HepG2 (cell line): Measurements from ENCODE around the gene SPAG4. TPM values are rescaled to one million over a fixed set of nuclear protein-coding genes. Genes with fewer than 3 reads are reported as not detected.

Experiments
- ATM ChIP-seq: fragments of 450-650 bp; IDR thresholded peaks from 2 replicates; pipeline ENCODE4 v1.7.1; 2017; ENCODE audit warnings: mild to moderate bottlenecking, borderline replicate concordance
- GATAD1 ChIP-seq: IDR thresholded peaks from 2 replicates; pipeline ENCODE4 v1.6.1; 2016; ENCODE audit warnings: missing genetic modification reagents, missing compliant biosample characterization
- GLI4 ChIP-seq: sonication (generic); formaldehyde crosslinking; IDR thresholded peaks from 2 replicates; pipeline ENCODE4 v1.5.1; 2020; ENCODE audit warnings: missing genetic modification reagents, mild to moderate bottlenecking, moderate library complexity, borderline replicate concordance
- KDM4B ChIP-seq: sonication (generic); formaldehyde crosslinking; IDR thresholded peaks from 2 replicates; pipeline ENCODE4 v1.4.0; 2020; ENCODE audit warnings: missing genetic modification reagents
- KLF9 ChIP-seq: IDR thresholded peaks from 2 replicates; pipeline ENCODE4 v1.6.1; 2016; ENCODE audit warnings: low read depth
- MIXL1 ChIP-seq: IDR thresholded peaks from 2 replicates; pipeline ENCODE4 v1.6.1; 2016
- MXD4 ChIP-seq: IDR thresholded peaks from 2 replicates; pipeline ENCODE4 v1.6.1; 2016; ENCODE audit warnings: mild to moderate bottlenecking, missing biosample characterization, missing genetic modification reagents
- PHF21A ChIP-seq: sonication (generic); formaldehyde crosslinking; IDR thresholded peaks from 2 replicates; pipeline ENCODE4 v1.5.0; 2020; ENCODE audit warnings: mild to moderate bottlenecking, missing genetic modification reagents
- RAD21 ChIP-seq: fragments of 450-650 bp; formaldehyde crosslinking; IDR thresholded peaks from 2 replicates; pipeline ENCODE4 v1.5.0; 2020; ENCODE audit warnings: mild to moderate bottlenecking
- RBM39 ChIP-seq: fragments of 200-400 bp; formaldehyde crosslinking; IDR thresholded peaks from one replicate; pipeline ENCODE4 v1.6.1; 2018; ENCODE audit warnings: antibody characterized with exemption, mild to moderate bottlenecking, low read depth, low read length; ENCODE audit not compliant: poor library complexity, severe bottlenecking
- RFXAP ChIP-seq: sonication (generic); formaldehyde crosslinking; IDR thresholded peaks from 2 replicates; pipeline ENCODE4 v1.4.0; 2020; ENCODE audit warnings: missing genetic modification reagents, borderline replicate concordance
- SAFB2 ChIP-seq: sonication (generic); formaldehyde crosslinking; IDR thresholded peaks from 2 replicates; pipeline ENCODE4 v1.5.1; 2020; ENCODE audit warnings: missing genetic modification reagents, low read depth, mild to moderate bottlenecking, borderline replicate concordance
- SETDB1 ChIP-seq: sonication (generic); formaldehyde crosslinking; IDR thresholded peaks from 2 replicates; pipeline ENCODE4 v1.5.1; 2020; ENCODE audit warnings: missing genetic modification reagents, mild to moderate bottlenecking, borderline replicate concordance
- SMYD3 ChIP-seq: sonication (generic); formaldehyde crosslinking; IDR thresholded peaks from 2 replicates; pipeline ENCODE4 v1.8.1; 2023; ENCODE audit warnings: mild to moderate bottlenecking, missing genetic modification reagents
- SP2 ChIP-seq: sonication (generic); formaldehyde crosslinking; IDR thresholded peaks from 2 replicates; pipeline ENCODE4 v1.5.1; 2020; ENCODE audit warnings: mild to moderate bottlenecking, missing genetic modification reagents
- SYNCRIP ChIP-seq: fragments of 200-400 bp; formaldehyde crosslinking; IDR thresholded peaks from 2 replicates; pipeline ENCODE4 v1.6.1; 2018; ENCODE audit warnings: mild to moderate bottlenecking, low read depth, low read length; ENCODE audit not compliant: insufficient read depth
- ZBTB42 ChIP-seq: sonication (generic); formaldehyde crosslinking; IDR thresholded peaks from 2 replicates; pipeline ENCODE4 v1.5.0; 2020; ENCODE audit warnings: mild to moderate bottlenecking, missing genetic modification reagents
- ZNF3 ChIP-seq: IDR thresholded peaks from 2 replicates; pipeline ENCODE4 v1.7.0; 2017; ENCODE audit warnings: inconsistent platforms
- ZNF446 ChIP-seq: sonication (generic); formaldehyde crosslinking; IDR thresholded peaks from 2 replicates; pipeline ENCODE4 v1.5.0; 2020; ENCODE audit warnings: mild to moderate bottlenecking, missing genetic modification reagents
- ZNF746 ChIP-seq: sonication (generic); formaldehyde crosslinking; IDR thresholded peaks from 2 replicates; pipeline ENCODE4 v1.8.0; 2022; ENCODE audit warnings: mild to moderate bottlenecking, missing genetic modification reagents
- polyA plus RNA-seq, 8 experiments: library from polyadenylated mRNA; depleted of rRNA in 3 of 8; stranded (reverse) in 7 of 8; unstranded in 1 of 8; fragments of >200 nt; fragmentation: Illumina TruSeq in 4 of 8; extraction: Trizol in 4 of 8; gene quantifications; 2 replicates each; pipeline versions ENCODE4 v1.2.1 to v1.2.3, GENCODE V29; 2011 to 2016; ENCODE audit warnings: low read depth in 4 of 8, missing spikeins in 1 of 8, mixed read lengths in 1 of 8; ENCODE audit not compliant: insufficient read depth in 1 of 8
- total RNA-seq, 5 experiments: library from RNA; depleted of rRNA; stranded (reverse); fragments of >200 nt; fragmentation: Illumina TruSeq; extraction: Trizol; gene quantifications; 2 replicates each; pipeline ENCODE4 v1.2.3, GENCODE V29; 2016; ENCODE audit warnings: low read depth in 1 of 5
- TF ChIP-seq, protein P1 (sequence below): sonication (generic); formaldehyde crosslinking; IDR thresholded peaks from 2 replicates; pipeline ENCODE4 v1.4.0; 2020; ENCODE audit warnings: missing genetic modification reagents, borderline replicate concordance
- TF ChIP-seq, protein P2 (sequence below): sonication (generic); formaldehyde crosslinking; conservative IDR thresholded peaks from 2 replicates; pipeline ENCODE4 v1.4.0; 2020; ENCODE audit warnings: mild to moderate bottlenecking, missing genetic modification reagents, moderate library complexity
- TF ChIP-seq, protein P3 (sequence below): sonication (generic); formaldehyde crosslinking; conservative IDR thresholded peaks from 2 replicates; pipeline ENCODE4 v1.8.1; 2023; ENCODE audit warnings: missing genetic modification reagents
- TF ChIP-seq, protein P4 (sequence below): sonication (generic); formaldehyde crosslinking; IDR thresholded peaks from 2 replicates; pipeline ENCODE4 v1.4.0; 2020; ENCODE audit warnings: missing genetic modification reagents, mild to moderate bottlenecking, borderline replicate concordance
- TF ChIP-seq, protein P5 (sequence below): conservative IDR thresholded peaks from 2 replicates; pipeline ENCODE4 v1.6.1; 2018; ENCODE audit warnings: missing genetic modification reagents

SPAG4 gene
- total and polyA plus RNA-seq, 2 of the 13 experiments (the other 11 are each of a cell fraction or from before 2014, with no cell fraction given): 5.8 to 137 TPM

DNA sequence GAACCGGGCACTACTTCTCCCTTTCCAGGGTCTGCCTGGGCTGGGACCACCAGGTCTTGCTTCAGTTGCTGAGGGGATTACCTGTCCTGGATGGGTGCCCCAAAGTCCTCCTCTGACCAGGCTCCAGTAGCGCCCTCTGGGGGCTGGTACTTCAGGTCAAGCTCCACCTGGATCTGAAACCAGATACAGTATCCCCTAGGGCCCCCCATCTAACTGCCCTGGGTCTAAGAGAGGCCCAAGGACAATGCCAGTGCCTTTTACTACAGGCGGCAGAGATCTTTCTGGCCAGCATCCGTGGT lies 11.2 kb upstream of the SPAG4 start (continued):
- no peak for TF ChIP-seq SYNCRIP
- TF ChIP-seq GATAD1 (CRISPR knock-in tag): no peak
- TF ChIP-seq RBM39: no peak
- TF ChIP-seq, protein P1, sequence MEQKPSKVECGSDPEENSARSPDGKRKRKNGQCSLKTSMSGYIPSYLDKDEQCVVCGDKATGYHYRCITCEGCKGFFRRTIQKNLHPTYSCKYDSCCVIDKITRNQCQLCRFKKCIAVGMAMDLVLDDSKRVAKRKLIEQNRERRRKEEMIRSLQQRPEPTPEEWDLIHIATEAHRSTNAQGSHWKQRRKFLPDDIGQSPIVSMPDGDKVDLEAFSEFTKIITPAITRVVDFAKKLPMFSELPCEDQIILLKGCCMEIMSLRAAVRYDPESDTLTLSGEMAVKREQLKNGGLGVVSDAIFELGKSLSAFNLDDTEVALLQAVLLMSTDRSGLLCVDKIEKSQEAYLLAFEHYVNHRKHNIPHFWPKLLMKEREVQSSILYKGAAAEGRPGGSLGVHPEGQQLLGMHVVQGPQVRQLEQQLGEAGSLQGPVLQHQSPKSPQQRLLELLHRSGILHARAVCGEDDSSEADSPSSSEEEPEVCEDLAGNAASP (CRISPR knock-in tag): no peak
- TF ChIP-seq MXD4: no peak
- TF ChIP-seq, protein P2, sequence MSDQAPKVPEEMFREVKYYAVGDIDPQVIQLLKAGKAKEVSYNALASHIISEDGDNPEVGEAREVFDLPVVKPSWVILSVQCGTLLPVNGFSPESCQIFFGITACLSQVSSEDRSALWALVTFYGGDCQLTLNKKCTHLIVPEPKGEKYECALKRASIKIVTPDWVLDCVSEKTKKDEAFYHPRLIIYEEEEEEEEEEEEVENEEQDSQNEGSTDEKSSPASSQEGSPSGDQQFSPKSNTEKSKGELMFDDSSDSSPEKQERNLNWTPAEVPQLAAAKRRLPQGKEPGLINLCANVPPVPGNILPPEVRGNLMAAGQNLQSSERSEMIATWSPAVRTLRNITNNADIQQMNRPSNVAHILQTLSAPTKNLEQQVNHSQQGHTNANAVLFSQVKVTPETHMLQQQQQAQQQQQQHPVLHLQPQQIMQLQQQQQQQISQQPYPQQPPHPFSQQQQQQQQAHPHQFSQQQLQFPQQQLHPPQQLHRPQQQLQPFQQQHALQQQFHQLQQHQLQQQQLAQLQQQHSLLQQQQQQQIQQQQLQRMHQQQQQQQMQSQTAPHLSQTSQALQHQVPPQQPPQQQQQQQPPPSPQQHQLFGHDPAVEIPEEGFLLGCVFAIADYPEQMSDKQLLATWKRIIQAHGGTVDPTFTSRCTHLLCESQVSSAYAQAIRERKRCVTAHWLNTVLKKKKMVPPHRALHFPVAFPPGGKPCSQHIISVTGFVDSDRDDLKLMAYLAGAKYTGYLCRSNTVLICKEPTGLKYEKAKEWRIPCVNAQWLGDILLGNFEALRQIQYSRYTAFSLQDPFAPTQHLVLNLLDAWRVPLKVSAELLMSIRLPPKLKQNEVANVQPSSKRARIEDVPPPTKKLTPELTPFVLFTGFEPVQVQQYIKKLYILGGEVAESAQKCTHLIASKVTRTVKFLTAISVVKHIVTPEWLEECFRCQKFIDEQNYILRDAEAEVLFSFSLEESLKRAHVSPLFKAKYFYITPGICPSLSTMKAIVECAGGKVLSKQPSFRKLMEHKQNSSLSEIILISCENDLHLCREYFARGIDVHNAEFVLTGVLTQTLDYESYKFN (CRISPR knock-in tag): no peak
- TF ChIP-seq PHF21A (CRISPR knock-in tag): no peak
- no peak for TF ChIP-seq KDM4B
- TF ChIP-seq SP2 (CRISPR knock-in tag): no peak
- no peak for TF ChIP-seq ATM
- TF ChIP-seq RAD21: peak; percentile 27; the same call in 1 of the 2 replicates
- TF ChIP-seq, protein P3, sequence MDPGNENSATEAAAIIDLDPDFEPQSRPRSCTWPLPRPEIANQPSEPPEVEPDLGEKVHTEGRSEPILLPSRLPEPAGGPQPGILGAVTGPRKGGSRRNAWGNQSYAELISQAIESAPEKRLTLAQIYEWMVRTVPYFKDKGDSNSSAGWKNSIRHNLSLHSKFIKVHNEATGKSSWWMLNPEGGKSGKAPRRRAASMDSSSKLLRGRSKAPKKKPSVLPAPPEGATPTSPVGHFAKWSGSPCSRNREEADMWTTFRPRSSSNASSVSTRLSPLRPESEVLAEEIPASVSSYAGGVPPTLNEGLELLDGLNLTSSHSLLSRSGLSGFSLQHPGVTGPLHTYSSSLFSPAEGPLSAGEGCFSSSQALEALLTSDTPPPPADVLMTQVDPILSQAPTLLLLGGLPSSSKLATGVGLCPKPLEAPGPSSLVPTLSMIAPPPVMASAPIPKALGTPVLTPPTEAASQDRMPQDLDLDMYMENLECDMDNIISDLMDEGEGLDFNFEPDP (CRISPR knock-in tag): no peak
- TF ChIP-seq, protein P4, sequence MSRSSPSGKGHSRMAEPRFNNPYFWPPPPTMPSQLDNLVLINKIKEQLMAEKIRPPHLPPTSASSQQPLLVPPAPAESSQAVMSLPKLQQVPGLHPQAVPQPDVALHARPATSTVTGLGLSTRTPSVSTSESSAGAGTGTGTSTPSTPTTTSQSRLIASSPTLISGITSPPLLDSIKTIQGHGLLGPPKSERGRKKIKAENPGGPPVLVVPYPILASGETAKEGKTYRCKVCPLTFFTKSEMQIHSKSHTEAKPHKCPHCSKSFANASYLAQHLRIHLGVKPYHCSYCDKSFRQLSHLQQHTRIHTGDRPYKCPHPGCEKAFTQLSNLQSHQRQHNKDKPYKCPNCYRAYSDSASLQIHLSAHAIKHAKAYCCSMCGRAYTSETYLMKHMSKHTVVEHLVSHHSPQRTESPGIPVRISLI (CRISPR knock-in tag): no peak
- no peak for TF ChIP-seq KLF9 (CRISPR knock-in tag)
- TF ChIP-seq SMYD3 (CRISPR knock-in tag): no peak
- no peak for TF ChIP-seq GLI4 (CRISPR knock-in tag)
- TF ChIP-seq MIXL1: no peak
- no peak for TF ChIP-seq RFXAP (CRISPR knock-in tag)
- 0 out of 2 replicates have a peak, but pooled peaks have one; percentile 6 for TF ChIP-seq SETDB1 (CRISPR knock-in tag)
- TF ChIP-seq ZNF746: no peak
- TF ChIP-seq ZNF446: no peak
- no peak for TF ChIP-seq SAFB2 (CRISPR knock-in tag)
- no peak for TF ChIP-seq ZNF3 (CRISPR knock-in tag)
- no peak for TF ChIP-seq ZBTB42 (CRISPR knock-in tag)
- TF ChIP-seq, protein P5, sequence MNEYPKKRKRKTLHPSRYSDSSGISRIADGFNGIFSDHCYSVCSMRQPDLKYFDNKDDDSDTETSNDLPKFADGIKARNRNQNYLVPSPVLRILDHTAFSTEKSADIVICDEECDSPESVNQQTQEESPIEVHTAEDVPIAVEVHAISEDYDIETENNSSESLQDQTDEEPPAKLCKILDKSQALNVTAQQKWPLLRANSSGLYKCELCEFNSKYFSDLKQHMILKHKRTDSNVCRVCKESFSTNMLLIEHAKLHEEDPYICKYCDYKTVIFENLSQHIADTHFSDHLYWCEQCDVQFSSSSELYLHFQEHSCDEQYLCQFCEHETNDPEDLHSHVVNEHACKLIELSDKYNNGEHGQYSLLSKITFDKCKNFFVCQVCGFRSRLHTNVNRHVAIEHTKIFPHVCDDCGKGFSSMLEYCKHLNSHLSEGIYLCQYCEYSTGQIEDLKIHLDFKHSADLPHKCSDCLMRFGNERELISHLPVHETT (CRISPR knock-in tag): no peak
